T-cell (primary cell): Measurements from ENCODE around the gene OBP2B. TPM values are rescaled to one million over a fixed set of nuclear protein-coding genes. Genes with fewer than 3 reads are reported as not detected.
"Not testable (repeated sequence)": the region's sequence is repeated elsewhere in the genome, so short reads cannot be mapped to it uniquely, and the experiment has no call there.

ENCODE experiments used
- ATAC-seq, 4 experiments: fragments of 200-7000 bp in 3 of 4; fragments of 150-1000 bp in 1 of 4; cut with Tn5 transposase; replicated peaks in 1 of 4; 1 replicate in 3 of 4; 2 replicates in 1 of 4; pipeline ENCODE4 v1.10.0; 2021; ENCODE audit warnings: moderate library complexity in 3 of 4, mild to moderate bottlenecking in 2 of 4, moderate number of reproducible peaks in 1 of 4
- CTCF ChIA-PET, 2 donors: fragments of 300-600 bp; sonication (Branson Sonifier 250); formaldehyde crosslinking; loops; one replicate each; lab custom pipeline; 2022; ENCODE audit warnings: antibody characterized with exemption in 2 of 2; lab: Charles Lee
- POLR2A ChIA-PET, 2 donors: fragments of 300-600 bp; sonication (Branson Sonifier 250); formaldehyde crosslinking; loops; one replicate each; lab custom pipeline; 2022; ENCODE audit warnings: antibody characterized with exemption in 2 of 2; lab: Charles Lee
- DNase-seq, 35 experiments: peaks; one replicate each; pipeline versions ENCODE4 v3.0.0 to v3.0.0-alpha.2; 2013 to 2023
- H3K27ac ChIP-seq: one replicate; pipeline ENCODE4 v1.5.1; 2013; ENCODE audit warnings: low read length
- H3K27me3 ChIP-seq, 2 experiments: replicated peaks in 1 of 2; 1 replicate in 1 of 2; 2 replicates in 1 of 2; pipeline versions ENCODE4 v1.6.1 to v1.7.0; 2013; ENCODE audit warnings: low read length in 1 of 2, mixed read lengths in 1 of 2; ENCODE audit not compliant: control insufficient read depth in 2 of 2, insufficient read depth in 2 of 2; ENCODE audit errors: extremely low read depth in 1 of 2
- H3K36me3 ChIP-seq, 2 donors: 1 replicate in 1 of 2; 2 replicates in 1 of 2; pipeline versions ENCODE4 v1.6.1 to v1.7.0; 2013; ENCODE audit warnings: low read length in 1 of 2; ENCODE audit not compliant: control insufficient read depth in 2 of 2, insufficient read depth in 1 of 2; ENCODE audit errors: extremely low read depth in 1 of 2
- H3K4me1 ChIP-seq, 2 experiments: 1 replicate in 1 of 2; 2 replicates in 1 of 2; pipeline versions ENCODE4 v1.6.1 to v1.7.0; 2013; ENCODE audit warnings: low read length in 2 of 2, mixed read lengths in 1 of 2; ENCODE audit not compliant: insufficient read depth in 2 of 2, control insufficient read depth in 1 of 2; ENCODE audit errors: extremely low read depth in 1 of 2
- H3K4me3 ChIP-seq, 2 donors: 1 replicate in 1 of 2; 2 replicates in 1 of 2; pipeline versions ENCODE4 v1.5.1 to v1.7.0; 2013; ENCODE audit warnings: mild to moderate bottlenecking in 2 of 2, low read length in 1 of 2, moderate library complexity in 1 of 2; ENCODE audit not compliant: control insufficient read depth in 1 of 2; ENCODE audit errors: extremely low read depth in 1 of 2
- H3K9me3 ChIP-seq: 2 replicates; pipeline ENCODE4 v1.7.0; 2013
- H3K27ac Mint-ChIP-seq, 2 donors: one replicate each; pipeline ENCODE4 v1.8.0; 2020 to 2021; ENCODE audit warnings: mild to moderate bottlenecking in 2 of 2, mixed read lengths in 2 of 2
- H3K27me3 Mint-ChIP-seq, 2 donors: one replicate each; pipeline ENCODE4 v1.8.0; 2021 to 2022; ENCODE audit warnings: mixed read lengths in 2 of 2
- H3K36me3 Mint-ChIP-seq: one replicate; pipeline ENCODE4 v1.8.0; 2021; ENCODE audit warnings: mixed read lengths
- H3K4me1 Mint-ChIP-seq, 3 donors: one replicate each; pipeline ENCODE4 v1.8.0; 2020 to 2022; ENCODE audit warnings: mixed read lengths in 3 of 3, mild to moderate bottlenecking in 1 of 3
- H3K4me3 Mint-ChIP-seq, 3 donors: one replicate each; pipeline ENCODE4 v1.8.0; 2020 to 2022; ENCODE audit warnings: mild to moderate bottlenecking in 3 of 3, mixed read lengths in 3 of 3, moderate library complexity in 3 of 3
- H3K9me3 Mint-ChIP-seq, 3 donors: one replicate each; pipeline ENCODE4 v1.8.0; 2020 to 2022; ENCODE audit warnings: mixed read lengths in 3 of 3
- WGBS: methylation state at CpG from one replicate; pipeline ENCODE4 v1.1.5; 2013; ENCODE audit warnings: missing lambda C conversion rate; ENCODE audit not compliant: insufficient coverage; 5-methylcytosine and 5-hydroxymethylcytosine counted together
- total RNA-seq, 35 experiments: library from RNA in 6 of 35; stranded (reverse) in 6 of 35; fragments of 120-200 nt in 1 of 35; gene quantifications; one replicate each; pipeline versions ENCODE4 v1.2.1 to v1.2.4 and lab custom pipeline; 2013 to 2026

OBP2B gene
- total RNA-seq, 5 donors from 2014 or later (not counting 1 experiment from before 2014, with no cell fraction given), result not detected

GRCh38 chr9:133236291-133237034, 27.4 kb upstream of the OBP2B start:
- CTCF ChIA-PET, H3K4me3 ChIP-seq, POLR2A ChIA-PET, ATAC-seq, H3K36me3 Mint-ChIP-seq, H3K4me3 Mint-ChIP-seq, H3K36me3 ChIP-seq, H3K9me3 ChIP-seq, H3K27ac Mint-ChIP-seq, H3K9me3 Mint-ChIP-seq, H3K27ac ChIP-seq: not testable (repeated sequence)
- peaks cover 8 to 36% of the 10 kb centered on the region in 2 donors for H3K27me3 Mint-ChIP-seq
- H3K4me1 ChIP-seq, result peaks cover 5 to 13% of the 10 kb centered on the region in 2 experiments
- H3K27me3 ChIP-seq, result peaks cover 0 to 54% of the 10 kb centered on the region in 2 experiments
- DNase-seq, result peak in 2 of 35 experiments; percentile 4 to 11
- H3K4me1 Mint-ChIP-seq, result peaks cover 9 to 12% (median 12%) of the 10 kb centered on the region in 3 donors
- 83% methylated on average over 9 of the region's 19 CpGs for WGBS

- ATAC-seq (no peak), DNase-seq (peak in 2 of 35 experiments; percentile 3 to 16)
- Histone ChIP-seq H3K4me3 (no peak overlapping the region), H3K4me1 (peaks cover 5 to 13% of the 10 kb centered on the region in 2 experiments), H3K27me3 (peaks cover 0 to 47% of the 10 kb centered on the region in 2 experiments), H3K36me3 (no peaks in the 10 kb centered on the region), H3K27ac (no peak overlapping the region), H3K9me3 (no peaks in the 10 kb centered on the region)
- Mint-ChIP-seq H3K27ac (no peak overlapping the region), H3K36me3 (no peaks in the 10 kb centered on the region), H3K4me3 (no peak overlapping the region), H3K9me3 (no peaks in the 10 kb centered on the region), H3K4me1 (peaks cover 9 to 12% (median 12%) of the 10 kb centered on the region in 3 donors), H3K27me3 (peaks cover 8 to 30% of the 10 kb centered on the region in 2 donors)
- POLR2A ChIA-PET, result no interaction called here
- CTCF ChIA-PET, result no interaction called here
- WGBS, result 49% methylated on average over 3 of the region's 11 CpGs
These were observed 26.6 kb upstream of the OBP2B start for GRCh38 chr9:133235549-133236222.

GRCh38 chr9:133234577-133235322, 25.7 kb upstream of the OBP2B start:
- no peak overlapping the region for H3K27ac ChIP-seq
- POLR2A ChIA-PET, result no interaction called here
- peaks cover 8 to 27% of the 10 kb centered on the region in 2 donors for H3K27me3 Mint-ChIP-seq
- H3K9me3 Mint-ChIP-seq, result no peaks in the 10 kb centered on the region
- H3K27me3 ChIP-seq, result peaks cover 0 to 38% of the 10 kb centered on the region in 2 experiments
- 89% methylated on average over 18 of the region's 31 CpGs for WGBS
- no peaks in the 10 kb centered on the region for H3K36me3 ChIP-seq
- ATAC-seq (no peak), DNase-seq (peak in 2 of 35 experiments; percentile 1 to 22)
- no peak overlapping the region for H3K4me3 Mint-ChIP-seq
- H3K4me1 Mint-ChIP-seq, result peaks cover 9 to 12% (median 12%) of the 10 kb centered on the region in 3 donors
- no peak overlapping the region for H3K27ac Mint-ChIP-seq
- H3K4me1 ChIP-seq, result peaks cover 5 to 13% of the 10 kb centered on the region in 2 experiments
- no peak overlapping the region for H3K4me3 ChIP-seq
- no peaks in the 10 kb centered on the region for H3K36me3 Mint-ChIP-seq
- no peaks in the 10 kb centered on the region for H3K9me3 ChIP-seq
- CTCF ChIA-PET, result no interaction called here

GRCh38 chr9:133233681-133234432, 24.8 kb upstream of the OBP2B start:
- H3K36me3 ChIP-seq, result no peaks in the 10 kb centered on the region
- CTCF ChIA-PET, result no interaction called here
- 84% methylated on average over 22 of the region's 32 CpGs for WGBS
- Mint-ChIP-seq H3K36me3 (no peaks in the 10 kb centered on the region), H3K4me1 (peaks cover 2 to 9% (median 7%) of the 10 kb centered on the region in 3 donors), H3K4me3 (no peak overlapping the region), H3K27ac (no peak overlapping the region), H3K27me3 (peaks cover 8 to 19% of the 10 kb centered on the region in 2 donors), H3K9me3 (no peaks in the 10 kb centered on the region)
- no peaks in the 10 kb centered on the region for H3K9me3 ChIP-seq
- no peak for ATAC-seq
- peaks cover 3 to 6% of the 10 kb centered on the region in 2 experiments for H3K4me1 ChIP-seq
- H3K27ac ChIP-seq, result no peak overlapping the region
- H3K27me3 ChIP-seq, result peaks cover 0 to 30% of the 10 kb centered on the region in 2 experiments
- peak in 2 of 35 experiments; percentile 1 to 5 for DNase-seq
- H3K4me3 ChIP-seq, result no peak overlapping the region
- POLR2A ChIA-PET, result no interaction called here

GRCh38 chr9:133231934-133232568, 23.0 kb upstream of the OBP2B start:
- H3K4me3 Mint-ChIP-seq, H3K27ac ChIP-seq, H3K4me1 Mint-ChIP-seq, H3K9me3 Mint-ChIP-seq, H3K36me3 ChIP-seq, ATAC-seq, H3K9me3 ChIP-seq, H3K27ac Mint-ChIP-seq, DNase-seq, POLR2A ChIA-PET, H3K36me3 Mint-ChIP-seq, H3K4me1 ChIP-seq, H3K27me3 Mint-ChIP-seq, H3K4me3 ChIP-seq, CTCF ChIA-PET: not testable (repeated sequence)
- peaks cover 0 to 30% of the 10 kb centered on the region in 2 experiments for H3K27me3 ChIP-seq
- WGBS, result 92% methylated on average over 20 of the region's 24 CpGs
